KMS-11 (cell line): ENCODE results near the gene TLN1.

Source experiments
- H2AFZ ChIP-seq: fragments of 200-600 bp; sonication (generic); 2 replicates; pipeline ENCODE4 v1.6.1; 2016; ENCODE audit warnings: antibody characterized with exemption, mixed run types, low read depth
- H3K27ac ChIP-seq: fragments of 200-600 bp; sonication (generic); 2 replicates; pipeline ENCODE4 v1.6.1; 2016; ENCODE audit warnings: mild to moderate bottlenecking, mixed run types
- H3K27me3 ChIP-seq: fragments of 200-600 bp; sonication (generic); 2 replicates; pipeline ENCODE4 v1.6.1; 2017; ENCODE audit warnings: mild to moderate bottlenecking, low read depth, mixed run types, moderate library complexity; ENCODE audit not compliant: insufficient read depth
- H3K36me3 ChIP-seq: fragments of 200-600 bp; sonication (generic); 2 replicates; pipeline ENCODE4 v1.6.1; 2017; ENCODE audit warnings: mild to moderate bottlenecking, mixed run types; ENCODE audit not compliant: insufficient read depth
- H3K4me1 ChIP-seq: fragments of 200-600 bp; sonication (generic); 2 replicates; pipeline ENCODE4 v1.6.1; 2016; ENCODE audit warnings: mild to moderate bottlenecking, low read depth, mixed run types; ENCODE audit not compliant: poor library complexity, severe bottlenecking
- H3K4me2 ChIP-seq: fragments of 200-600 bp; sonication (generic); 2 replicates; pipeline ENCODE4 v1.7.0; 2016; ENCODE audit warnings: mild to moderate bottlenecking, mixed run types
- H3K4me3 ChIP-seq: fragments of 200-600 bp; sonication (generic); IDR thresholded peaks from 2 replicates; pipeline ENCODE4 v1.6.1; 2017; ENCODE audit warnings: low read depth, low read length, mixed read lengths; ENCODE audit not compliant: insufficient read depth
- H3K79me2 ChIP-seq: fragments of 200-600 bp; sonication (generic); 2 replicates; pipeline ENCODE4 v1.6.1; 2016; ENCODE audit warnings: low read depth, mixed run types; ENCODE audit not compliant: insufficient read depth
- H3K9ac ChIP-seq: fragments of 200-600 bp; sonication (generic); 2 replicates; pipeline ENCODE4 v1.6.1; 2016; ENCODE audit warnings: mild to moderate bottlenecking, mixed run types
- H4K20me1 ChIP-seq: fragments of 200-600 bp; sonication (generic); 2 replicates; pipeline ENCODE4 v1.6.1; 2016; ENCODE audit warnings: mild to moderate bottlenecking, mixed run types; ENCODE audit not compliant: insufficient read depth
- CTCF ChIP-seq: fragments of 200-600 bp; sonication (generic); conservative IDR thresholded peaks from 2 replicates; pipeline ENCODE4 v1.6.1; 2017; ENCODE audit warnings: low read depth, mild to moderate bottlenecking, antibody characterized with exemption, low read length, moderate library complexity, mixed read lengths

The TLN1 gene

DNA sequence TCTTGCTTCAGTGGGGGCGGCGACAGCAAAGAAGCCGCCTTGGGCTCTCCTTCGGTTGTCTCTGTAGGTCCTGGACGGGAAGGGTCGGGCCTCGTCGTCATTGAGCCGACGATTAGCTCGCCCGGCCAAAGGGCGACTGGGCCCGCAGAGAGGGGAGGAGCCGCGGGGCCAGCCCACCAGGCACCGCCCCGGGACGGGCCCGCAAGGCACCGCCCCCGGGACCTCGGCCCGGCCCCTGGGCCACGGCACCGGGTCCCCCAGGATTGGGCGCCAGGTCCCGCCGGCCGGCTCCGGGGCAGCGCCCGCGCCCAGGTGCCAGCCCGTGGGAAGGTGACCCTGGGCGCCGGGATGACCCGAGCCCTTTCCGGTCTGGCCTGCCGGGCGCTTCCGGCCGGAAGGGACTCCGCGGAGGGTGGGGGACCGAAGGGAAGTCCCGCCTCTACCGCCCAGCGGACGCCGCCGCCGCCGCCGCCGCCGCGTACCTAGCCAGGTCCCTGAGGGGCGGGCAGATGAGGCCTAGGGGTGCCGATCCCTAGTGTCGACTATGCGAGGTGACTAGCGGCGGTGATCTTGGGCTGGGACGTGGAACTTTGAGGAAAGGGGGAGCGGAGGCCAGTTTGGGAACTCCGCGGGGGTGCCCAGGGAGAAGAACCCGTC lies 17.0 kb upstream of the TLN1 start, which contains the start of the genes GBA2 and RGP1:
TSS of gene GBA2 (minus strand) at position 371 of the 657 bp plus-strand sequence. CDS start 524 bp downstream, outside the sequence.
TSS of gene RGP1 (plus strand) at position 430 of the 657 bp plus-strand sequence. CDS start 469 bp downstream, outside the sequence.
- Histone ChIP-seq H3K27me3 (no peaks in the 10 kb centered on the region), H3K4me1 (peaks cover 23% of the 10 kb centered on the region), H3K4me2 (peak within 1 kb of the TSS; percentile 85), H3K36me3 (no peaks in the 10 kb centered on the region), H3K4me3 (no peak within 1 kb of the TSS), H4K20me1 (no peaks in the 10 kb centered on the region; the same call in 1 of the 2 replicates), H3K9ac (peak within 1 kb of the TSS; percentile 45), H2AFZ (peak within 1 kb of the TSS; percentile 76), H3K27ac (peak within 1 kb of the TSS; percentile 26; the same call in 1 of the 2 replicates), H3K79me2 (peaks cover 35% of the 10 kb centered on the region)
- TF ChIP-seq CTCF, result no peak

GRCh38 chr9:35748242-35748857 lies 16.4 kb upstream of the TLN1 start:
- Histone ChIP-seq H3K79me2 (peaks cover 35% of the 10 kb centered on the region), H3K4me3 (no peak overlapping the region), H3K27ac (peak overlapping the region; percentile 26; the same call in 1 of the 2 replicates), H3K9ac (peak overlapping the region; percentile 45), H4K20me1 (no peaks in the 10 kb centered on the region; the same call in 1 of the 2 replicates), H2AFZ (peak overlapping the region; percentile 76), H3K36me3 (no peaks in the 10 kb centered on the region), H3K4me1 (peaks cover 23% of the 10 kb centered on the region), H3K27me3 (no peaks in the 10 kb centered on the region), H3K4me2 (peak overlapping the region; percentile 85)
- no peak for TF ChIP-seq CTCF

- no peak overlapping the region for H3K27ac ChIP-seq
- peaks cover 27% of the 10 kb centered on the region for H3K4me1 ChIP-seq
- no peak overlapping the region for H2AFZ ChIP-seq
- H3K36me3 ChIP-seq, result no peaks in the 10 kb centered on the region
- TF ChIP-seq CTCF, result no peak
- H3K27me3 ChIP-seq, result no peaks in the 10 kb centered on the region
- H3K9ac ChIP-seq, result no peak overlapping the region; the same call in 1 of the 2 replicates
- H3K79me2 ChIP-seq, result peaks cover 35% of the 10 kb centered on the region
- no peak overlapping the region for H3K4me3 ChIP-seq
- peak overlapping the region; percentile 85 for H3K4me2 ChIP-seq
- H4K20me1 ChIP-seq, result no peaks in the 10 kb centered on the region; the same call in 1 of the 2 replicates
Observed at GRCh38 chr9:35746583-35746982, 14.6 kb upstream of the TLN1 start.

DNA sequence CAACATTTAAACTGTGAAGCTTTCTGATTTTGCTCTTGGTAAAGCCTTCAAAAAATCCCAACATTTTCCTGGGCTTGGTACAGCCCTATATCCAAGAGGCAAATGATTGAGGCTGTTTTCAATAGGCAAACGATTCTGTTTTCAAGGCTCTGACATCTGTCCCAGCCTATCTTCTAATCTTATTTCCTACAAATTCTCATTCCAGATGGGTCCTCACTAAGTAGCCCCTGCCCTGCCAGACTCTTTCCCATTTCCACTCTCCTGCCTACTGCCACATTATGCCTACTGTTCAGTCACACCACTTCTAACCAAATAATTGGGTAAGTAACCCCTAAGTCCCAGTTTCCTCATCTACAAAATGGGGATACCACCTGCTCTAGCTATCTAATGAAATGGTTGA lies 13.6 kb upstream of the TLN1 start:
- Histone ChIP-seq H3K36me3 (no peaks in the 10 kb centered on the region), H2AFZ (no peak overlapping the region), H3K79me2 (peaks cover 35% of the 10 kb centered on the region), H3K4me3 (no peak overlapping the region), H3K27me3 (no peaks in the 10 kb centered on the region), H3K4me2 (peak overlapping the region; percentile 85), H3K27ac (no peak overlapping the region), H4K20me1 (no peaks in the 10 kb centered on the region; the same call in 1 of the 2 replicates), H3K9ac (no peak overlapping the region), H3K4me1 (peaks cover 27% of the 10 kb centered on the region)
- TF ChIP-seq CTCF, result no peak
